Stimulated activated CD8-positive, alpha-beta memory T cell treated with anti-CD3 and anti-CD28 coated beads, Interleukin-15, amount 100 ng/mL, for 4 hours (primary cell): Measurements from ENCODE around the gene CDK14.

Experiments used
- DNase-seq, 2 donors: peaks; one replicate each; pipeline ENCODE4 v3.0.0-alpha.2; 2020; ENCODE audit warnings: low read depth in 2 of 2

Gene CDK14

GRCh38 chr7:91050677-91051076 lies 454.6 kb downstream of the CDK14 start:
- no peak for DNase-seq

- no peak for DNase-seq
Observed at GRCh38 chr7:91051966-91052365, 455.8 kb downstream of the CDK14 start.

- no peak for DNase-seq
Observed at GRCh38 chr7:91054374-91054773, 458.3 kb downstream of the CDK14 start.

GRCh38 chr7:91055219-91055618 lies 459.1 kb downstream of the CDK14 start:
- no peak for DNase-seq

- DNase-seq = no peak
Observed at GRCh38 chr7:91062713-91063112, 466.6 kb downstream of the CDK14 start.

- no peak for DNase-seq
Observed at GRCh38 chr7:91064052-91064451, 467.9 kb downstream of the CDK14 start.

- no peak for DNase-seq
Observed at GRCh38 chr7:91064938-91065337, 468.8 kb downstream of the CDK14 start.

GRCh38 chr7:91066627-91067026 lies 470.5 kb downstream of the CDK14 start:
- DNase-seq = no peak

- no peak for DNase-seq
Observed at GRCh38 chr7:91067242-91067641, 471.1 kb downstream of the CDK14 start.

GRCh38 chr7:91068136-91068795 lies 472.1 kb downstream of the CDK14 start:
- DNase-seq = no peak

- DNase-seq = no peak
Observed at GRCh38 chr7:91069146-91069545, 473.0 kb downstream of the CDK14 start.

GRCh38 chr7:91079487-91079886 lies 483.4 kb downstream of the CDK14 start:
- DNase-seq = no peak

GRCh38 chr7:91080351-91080750 lies 484.2 kb downstream of the CDK14 start:
- no peak for DNase-seq

GRCh38 chr7:91082038-91082437 lies 485.9 kb downstream of the CDK14 start:
- no peak for DNase-seq

- no peak for DNase-seq
Observed at GRCh38 chr7:91082852-91083495, 486.9 kb downstream of the CDK14 start.

GRCh38 chr7:91083855-91084644 lies 487.9 kb downstream of the CDK14 start:
- DNase-seq = no peak

GRCh38 chr7:91085175-91085574 lies 489.1 kb downstream of the CDK14 start:
- DNase-seq = no peak

GRCh38 chr7:91086200-91086599 lies 490.1 kb downstream of the CDK14 start:
- no peak for DNase-seq

GRCh38 chr7:91088156-91088555 lies 492.0 kb downstream of the CDK14 start:
- no peak for DNase-seq

- DNase-seq = no peak
Observed at GRCh38 chr7:91088691-91089090, 492.6 kb downstream of the CDK14 start.

GRCh38 chr7:91089382-91089963 lies 493.4 kb downstream of the CDK14 start:
- DNase-seq = no peak

- no peak for DNase-seq
Observed at GRCh38 chr7:91090684-91091083, 494.6 kb downstream of the CDK14 start.

GRCh38 chr7:91091631-91092030 lies 495.5 kb downstream of the CDK14 start:
- DNase-seq = no peak
